MM.1S (cell line): ENCODE data around the gene DBP.

Experiments
- DNase-seq: peaks from one replicate; pipeline ENCODE4 v3.0.0-alpha.2; 2015
- H2AFZ ChIP-seq: fragments of 300-600 bp; sonication (generic); 2 replicates; pipeline ENCODE4 v1.6.0; 2016; ENCODE audit warnings: antibody characterized with exemption, low read length
- H3F3A ChIP-seq: fragments of 300-600 bp; sonication (generic); 2 replicates; pipeline ENCODE4 v1.6.1; 2016; ENCODE audit warnings: mild to moderate bottlenecking, antibody characterized with exemption, low read length, moderate library complexity, mixed read lengths; ENCODE audit not compliant: insufficient read depth
- H3K27ac ChIP-seq: fragments of 300-600 bp; sonication (generic); 2 replicates; pipeline ENCODE4 v1.5.1; 2016; ENCODE audit warnings: mild to moderate bottlenecking, low read length
- H3K27me3 ChIP-seq: fragments of 300-600 bp; sonication (generic); replicated peaks from 2 replicates; pipeline ENCODE4 v1.6.0; 2016; ENCODE audit warnings: low read length; ENCODE audit not compliant: insufficient read depth
- H3K36me3 ChIP-seq: fragments of 300-600 bp; sonication (generic); replicated peaks from 2 replicates; pipeline ENCODE4 v1.6.1; 2016; ENCODE audit warnings: mild to moderate bottlenecking, low read length, mixed read lengths; ENCODE audit not compliant: insufficient read depth
- H3K4me1 ChIP-seq: fragments of 300-600 bp; sonication (generic); 2 replicates; pipeline ENCODE4 v1.6.1; 2016; ENCODE audit warnings: low read length, mixed read lengths
- H3K4me2 ChIP-seq: fragments of 300-600 bp; sonication (generic); 2 replicates; pipeline ENCODE4 v1.6.0; 2016; ENCODE audit warnings: low read depth, low read length
- H3K4me3 ChIP-seq: fragments of 300-600 bp; sonication (generic); 2 replicates; pipeline ENCODE4 v1.5.1; 2016; ENCODE audit warnings: low read length, mixed read lengths
- H3K79me2 ChIP-seq: fragments of 300-600 bp; sonication (generic); 2 replicates; pipeline ENCODE4 v1.6.1; 2016; ENCODE audit warnings: mixed run types, low read length, mixed read lengths
- H3K9ac ChIP-seq: fragments of 300-600 bp; sonication (generic); 2 replicates; pipeline ENCODE4 v1.6.1; 2016; ENCODE audit warnings: low read length, mixed read lengths
- H3K9me2 ChIP-seq: fragments of 300-600 bp; sonication (generic); replicated peaks from 2 replicates; pipeline ENCODE4 v1.6.1; 2016; ENCODE audit warnings: mild to moderate bottlenecking, low read length, mixed read lengths; ENCODE audit not compliant: insufficient read depth
- H3K9me3 ChIP-seq: fragments of 300-600 bp; sonication (generic); replicated peaks from 2 replicates; pipeline ENCODE4 v1.6.1; 2016; ENCODE audit warnings: mild to moderate bottlenecking, low read length, mixed read lengths; ENCODE audit not compliant: insufficient read depth
- H4K20me1 ChIP-seq: fragments of 300-600 bp; sonication (generic); 2 replicates; pipeline ENCODE4 v1.6.1; 2016; ENCODE audit warnings: mild to moderate bottlenecking, low read length, moderate library complexity, mixed read lengths; ENCODE audit not compliant: insufficient read depth
- CTCF ChIP-seq: fragments of 300-600 bp; sonication (generic); IDR thresholded peaks from 2 replicates; pipeline ENCODE4 v1.5.1; 2016; ENCODE audit warnings: antibody characterized with exemption, low read length, mixed read lengths
- EZH2 ChIP-seq: fragments of 300-600 bp; sonication (generic); optimal IDR thresholded peaks from 2 replicates; pipeline ENCODE3; 2017; ENCODE audit warnings: low read depth, mild to moderate bottlenecking, antibody characterized with exemption, low read length, mixed read lengths
- EZH2phosphoT487 ChIP-seq: fragments of 300-600 bp; sonication (generic); IDR thresholded peaks from 2 replicates; pipeline ENCODE4 v1.6.1; 2018; ENCODE audit warnings: antibody characterized with exemption, low read length

DBP gene

GRCh38 chr19:48661711-48662090 is 24.5 kb upstream of the DBP start:
- Histone ChIP-seq H3K9me2 (no peaks in the 10 kb centered on the region), H3F3A (no peaks in the 10 kb centered on the region), H3K4me1 (peaks cover 4% of the 10 kb centered on the region), H3K27me3 (peaks cover 38% of the 10 kb centered on the region), H3K27ac (no peak overlapping the region), H3K4me2 (no peak overlapping the region), H3K79me2 (no peaks in the 10 kb centered on the region), H3K4me3 (no peak overlapping the region), H4K20me1 (no peaks in the 10 kb centered on the region), H3K9me3 (no peaks in the 10 kb centered on the region), H2AFZ (no peak overlapping the region), H3K9ac (no peak overlapping the region), H3K36me3 (no peaks in the 10 kb centered on the region)
- TF ChIP-seq CTCF = no peak
- no peak for TF ChIP-seq EZH2
- no peak for TF ChIP-seq EZH2phosphoT487
- DNase-seq = no peak

- peak overlapping the region; percentile 63; the same call in 1 of the 2 replicates for H3K4me2 ChIP-seq
- H3K9me3 ChIP-seq = no peaks in the 10 kb centered on the region
- 0 out of 2 replicates have a peak overlapping the region, but pooled peaks have one; percentile 11 for H3K9ac ChIP-seq
- H3K4me1 ChIP-seq = peaks cover 4% of the 10 kb centered on the region
- no peaks in the 10 kb centered on the region for H3K36me3 ChIP-seq
- peak overlapping the region; percentile 71 for H2AFZ ChIP-seq
- peaks cover 41% of the 10 kb centered on the region for H3K27me3 ChIP-seq
- H3K27ac ChIP-seq = no peak overlapping the region
- peak; percentile 93 for DNase-seq
- peak overlapping the region; percentile 12; the same call in 1 of the 2 replicates for H3K4me3 ChIP-seq
- H4K20me1 ChIP-seq = no peaks in the 10 kb centered on the region
- H3F3A ChIP-seq = no peaks in the 10 kb centered on the region
- no peak for TF ChIP-seq CTCF
- TF ChIP-seq EZH2 = no peak
- no peak for TF ChIP-seq EZH2phosphoT487
- no peaks in the 10 kb centered on the region for H3K9me2 ChIP-seq
- H3K79me2 ChIP-seq = no peaks in the 10 kb centered on the region
Measured at GRCh38 chr19:48660852-48661710, 23.9 kb upstream of the DBP start.

- Histone ChIP-seq H4K20me1 (no peaks in the 10 kb centered on the region), H3K4me1 (peaks cover 4% of the 10 kb centered on the region), H3K27ac (no peak overlapping the region), H3K27me3 (peaks cover 45% of the 10 kb centered on the region), H3K4me3 (no peak overlapping the region), H3K36me3 (no peaks in the 10 kb centered on the region), H3K9me3 (no peaks in the 10 kb centered on the region), H3K9ac (no peak overlapping the region), H2AFZ (no peak overlapping the region), H3K9me2 (no peaks in the 10 kb centered on the region), H3F3A (no peaks in the 10 kb centered on the region), H3K4me2 (no peak overlapping the region), H3K79me2 (no peaks in the 10 kb centered on the region)
- no peak for DNase-seq
- TF ChIP-seq EZH2 (no peak), EZH2phosphoT487 (no peak), CTCF (no peak)
Measured at GRCh38 chr19:48659768-48660167, 22.6 kb upstream of the DBP start.
